ENCODE measurements around the gene GCK.

DNA sequence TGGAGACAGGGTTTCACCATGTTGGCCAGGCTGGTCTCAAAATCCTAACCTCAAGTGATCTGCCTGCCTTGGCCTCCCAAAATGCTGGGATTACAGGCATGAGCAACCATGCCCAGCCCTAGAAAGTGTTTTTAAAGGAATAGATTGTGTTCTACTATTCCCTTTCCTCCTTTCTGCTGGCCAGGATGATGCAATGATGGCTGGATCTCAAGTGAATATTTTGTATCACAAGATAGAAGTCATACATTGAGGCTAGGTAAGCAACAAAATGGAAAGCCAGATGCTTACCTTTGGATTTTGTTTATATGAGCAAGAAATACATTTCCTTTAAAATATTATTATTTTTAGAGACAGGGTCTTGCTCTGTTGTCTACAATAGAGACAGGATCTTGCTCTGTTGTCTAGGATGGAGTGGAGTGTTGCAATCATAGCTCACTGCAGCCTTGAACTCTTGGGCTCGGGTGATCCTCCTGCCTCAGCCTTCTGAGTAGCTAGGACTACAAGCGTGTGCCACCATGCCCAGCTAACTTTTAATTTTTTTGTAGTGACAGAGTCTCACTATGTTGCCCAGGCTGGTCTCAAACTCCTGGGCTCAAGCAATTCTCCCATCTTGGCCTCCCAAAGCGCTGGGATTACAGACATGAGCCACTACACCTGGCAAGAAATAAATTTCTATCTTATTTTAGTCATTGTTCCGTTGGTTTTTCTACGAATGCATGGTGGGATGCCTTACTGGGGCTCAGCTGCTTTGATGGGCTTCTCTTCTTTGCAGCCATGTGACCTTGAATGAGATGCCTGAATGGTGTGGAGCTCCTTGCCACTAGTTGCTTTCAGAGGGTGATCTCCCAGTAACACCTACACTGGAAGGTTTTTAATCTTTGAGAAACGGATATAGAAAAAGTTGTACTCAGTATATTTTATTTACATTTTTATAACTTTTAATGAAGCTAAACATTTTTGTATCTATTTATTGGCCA, 90.9 kb downstream of the GCK start:
- no peak for TF ChIP-seq CTCF (conservative IDR thresholded peaks at IDR 0.05 in 1 of 2, IDR thresholded peaks at IDR 0.05 in 1 of 2; ENCODE audit: extremely low read depth in 1 of 2, insufficient read depth in 1 of 2, low read depth in 1 of 2, low read length in 2 of 2)
- no peak for TF ChIP-seq EZH2 (IDR thresholded peaks at IDR 0.05; ENCODE audit: borderline replicate concordance, low read length)

Measured in mammary epithelial cell (primary cell).